Fibroblast of peridontal ligament (primary cell): ENCODE results near the gene H6PD.
A peak's percentile ranks its signal among the peaks of the same experiment; 100 is the strongest.

Experiments used
- DNase-seq: peaks from one replicate; pipeline ENCODE4 v3.0.0-alpha.2; 2010; ENCODE audit errors: extremely low read depth

Gene H6PD, protein sequence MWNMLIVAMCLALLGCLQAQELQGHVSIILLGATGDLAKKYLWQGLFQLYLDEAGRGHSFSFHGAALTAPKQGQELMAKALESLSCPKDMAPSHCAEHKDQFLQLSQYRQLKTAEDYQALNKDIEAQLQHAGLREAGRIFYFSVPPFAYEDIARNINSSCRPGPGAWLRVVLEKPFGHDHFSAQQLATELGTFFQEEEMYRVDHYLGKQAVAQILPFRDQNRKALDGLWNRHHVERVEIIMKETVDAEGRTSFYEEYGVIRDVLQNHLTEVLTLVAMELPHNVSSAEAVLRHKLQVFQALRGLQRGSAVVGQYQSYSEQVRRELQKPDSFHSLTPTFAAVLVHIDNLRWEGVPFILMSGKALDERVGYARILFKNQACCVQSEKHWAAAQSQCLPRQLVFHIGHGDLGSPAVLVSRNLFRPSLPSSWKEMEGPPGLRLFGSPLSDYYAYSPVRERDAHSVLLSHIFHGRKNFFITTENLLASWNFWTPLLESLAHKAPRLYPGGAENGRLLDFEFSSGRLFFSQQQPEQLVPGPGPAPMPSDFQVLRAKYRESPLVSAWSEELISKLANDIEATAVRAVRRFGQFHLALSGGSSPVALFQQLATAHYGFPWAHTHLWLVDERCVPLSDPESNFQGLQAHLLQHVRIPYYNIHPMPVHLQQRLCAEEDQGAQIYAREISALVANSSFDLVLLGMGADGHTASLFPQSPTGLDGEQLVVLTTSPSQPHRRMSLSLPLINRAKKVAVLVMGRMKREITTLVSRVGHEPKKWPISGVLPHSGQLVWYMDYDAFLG

DNA sequence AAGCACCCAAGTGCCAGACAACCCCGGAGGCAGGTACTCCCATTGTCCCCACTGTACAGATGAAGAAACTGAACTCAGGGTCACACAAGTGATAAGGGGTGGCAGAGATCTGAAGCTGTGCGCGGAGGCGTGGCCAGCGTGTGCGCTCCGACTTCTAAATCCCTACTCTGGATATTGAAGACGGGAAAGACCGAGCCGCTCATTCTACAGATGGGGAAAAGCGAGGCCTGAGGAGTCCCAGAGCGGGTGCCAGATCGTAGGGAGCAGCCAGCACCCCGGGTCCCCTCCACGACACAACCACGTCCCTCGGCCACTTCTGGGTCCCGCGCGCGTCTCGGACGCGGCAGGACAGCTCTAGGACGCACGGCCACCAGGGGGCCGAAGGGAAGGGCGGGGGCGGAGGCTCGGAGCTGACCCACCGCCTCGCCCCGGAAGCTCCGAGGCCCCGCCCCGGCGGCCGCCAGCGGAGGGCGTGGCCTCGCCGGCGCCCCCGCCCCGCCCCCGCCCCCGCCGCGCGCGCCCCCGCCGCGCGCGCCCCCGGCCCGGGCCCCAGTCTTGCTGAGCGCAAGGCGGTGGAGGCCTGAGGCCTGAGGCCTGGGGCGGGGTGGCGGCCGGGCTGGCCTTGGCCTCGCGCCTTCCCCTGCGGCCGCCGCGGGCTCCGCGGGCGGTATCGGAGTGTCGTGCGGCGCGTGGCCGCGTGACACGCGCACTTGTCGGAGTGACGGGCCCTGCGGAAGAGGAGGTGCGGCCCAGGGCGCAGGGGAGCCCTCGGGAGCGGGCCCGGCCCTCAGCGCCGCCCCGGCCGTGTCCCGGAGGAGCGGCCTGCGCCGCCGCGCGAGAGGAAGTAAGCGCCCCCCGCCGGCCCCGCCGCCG lies at the start of gene H6PD:
H6PD (plus strand) TSS at position 552 of the 873 bp plus-strand sequence. CDS start 10,161 bp downstream, outside the sequence.
- DNase-seq, result peak; percentile 66

GRCh38 chr1:9186082-9186859 lies 48.3 kb upstream of the H6PD start:
- peak; percentile 62 for DNase-seq

GRCh38 chr1:9187004-9187403 lies 47.6 kb upstream of the H6PD start:
- DNase-seq, result no peak

DNA sequence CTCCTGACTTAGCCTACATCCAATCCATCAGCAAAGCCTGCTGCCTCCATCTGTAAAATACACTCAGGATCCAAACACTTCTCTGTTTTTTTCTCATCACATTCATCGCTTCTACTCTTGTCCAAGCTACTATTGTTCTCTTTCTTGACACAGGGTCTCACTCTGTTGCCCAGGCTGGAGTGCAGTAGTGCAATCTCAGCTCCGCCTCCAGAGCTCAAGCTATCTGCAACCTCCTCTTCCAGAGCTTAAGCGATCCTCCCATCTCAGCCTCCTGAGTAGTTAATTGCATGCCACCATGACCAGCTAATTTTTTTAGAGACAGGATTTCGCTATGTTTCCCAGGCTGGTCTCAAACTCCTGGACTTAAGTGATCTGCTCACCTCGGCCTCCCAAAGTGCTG lies 44.3 kb upstream of the H6PD start:
- no peak for DNase-seq

- no peak for DNase-seq
Measured at GRCh38 chr1:9191231-9191630, 43.3 kb upstream of the H6PD start.

DNA sequence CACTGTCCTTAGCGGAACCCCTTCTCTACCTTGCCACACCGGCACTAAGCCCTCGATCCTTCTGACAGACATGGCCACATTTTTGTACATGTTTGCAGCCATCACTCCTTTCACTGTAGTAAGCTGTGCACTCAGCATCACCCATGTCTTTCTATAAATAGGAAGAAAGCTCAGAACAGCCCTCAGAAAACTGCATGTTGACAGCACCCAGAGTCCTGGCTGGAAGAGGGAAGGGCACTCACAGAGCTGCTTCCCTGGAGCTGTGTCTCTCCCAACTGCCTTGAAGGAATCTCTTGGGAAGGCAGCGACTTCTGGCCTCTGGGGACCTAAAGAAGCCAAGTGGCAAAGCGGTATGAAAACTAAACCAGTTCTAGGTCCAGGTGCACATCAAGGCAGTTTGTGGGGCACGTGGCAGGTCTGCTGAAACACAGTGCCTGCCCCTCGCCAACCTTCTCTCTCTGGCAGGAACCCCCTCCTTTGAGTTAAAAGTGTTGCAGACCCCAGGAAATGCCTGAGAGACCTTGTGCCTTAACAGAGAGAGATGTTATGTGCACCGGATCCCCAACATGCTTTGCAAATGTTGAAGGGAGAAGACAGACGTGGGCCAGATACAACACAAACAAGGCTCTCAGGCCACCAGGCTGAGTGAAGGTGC lies 41.9 kb upstream of the H6PD start:
- no peak for DNase-seq

- peak; percentile 64 for DNase-seq
Measured at GRCh38 chr1:9193233-9193625, 41.3 kb upstream of the H6PD start.

DNA sequence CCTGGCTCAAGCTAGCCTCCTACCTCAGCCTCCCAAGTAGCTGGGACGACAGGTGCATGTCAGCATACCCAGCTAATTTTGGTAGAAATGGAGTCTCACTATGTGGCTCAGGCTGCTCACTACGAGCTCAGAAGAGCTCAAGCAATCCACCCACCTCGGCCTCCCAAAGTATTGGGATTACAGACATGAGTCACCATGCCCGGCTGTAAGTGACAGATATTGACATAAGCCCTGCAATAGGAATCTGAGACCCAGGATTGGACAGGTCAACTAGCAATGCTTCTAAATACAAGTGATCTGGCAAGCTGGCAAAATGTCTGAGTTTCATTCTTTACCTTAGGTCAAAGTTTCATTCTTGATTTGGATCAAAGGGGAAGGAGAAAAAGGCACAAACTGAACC lies 40.5 kb upstream of the H6PD start:
- no peak for DNase-seq

GRCh38 chr1:9195651-9196050 lies 38.9 kb upstream of the H6PD start:
- DNase-seq, result no peak

- DNase-seq, result peak; percentile 94
Measured at GRCh38 chr1:9196129-9197040, 38.2 kb upstream of the H6PD start.

- DNase-seq, result no peak
Measured at GRCh38 chr1:9197186-9198099, 37.1 kb upstream of the H6PD start.

GRCh38 chr1:9198538-9199361 lies 35.8 kb upstream of the H6PD start:
- DNase-seq, result peak; percentile 43

- peak; percentile 38 for DNase-seq
Measured at GRCh38 chr1:9200441-9200840, 34.1 kb upstream of the H6PD start.

DNA sequence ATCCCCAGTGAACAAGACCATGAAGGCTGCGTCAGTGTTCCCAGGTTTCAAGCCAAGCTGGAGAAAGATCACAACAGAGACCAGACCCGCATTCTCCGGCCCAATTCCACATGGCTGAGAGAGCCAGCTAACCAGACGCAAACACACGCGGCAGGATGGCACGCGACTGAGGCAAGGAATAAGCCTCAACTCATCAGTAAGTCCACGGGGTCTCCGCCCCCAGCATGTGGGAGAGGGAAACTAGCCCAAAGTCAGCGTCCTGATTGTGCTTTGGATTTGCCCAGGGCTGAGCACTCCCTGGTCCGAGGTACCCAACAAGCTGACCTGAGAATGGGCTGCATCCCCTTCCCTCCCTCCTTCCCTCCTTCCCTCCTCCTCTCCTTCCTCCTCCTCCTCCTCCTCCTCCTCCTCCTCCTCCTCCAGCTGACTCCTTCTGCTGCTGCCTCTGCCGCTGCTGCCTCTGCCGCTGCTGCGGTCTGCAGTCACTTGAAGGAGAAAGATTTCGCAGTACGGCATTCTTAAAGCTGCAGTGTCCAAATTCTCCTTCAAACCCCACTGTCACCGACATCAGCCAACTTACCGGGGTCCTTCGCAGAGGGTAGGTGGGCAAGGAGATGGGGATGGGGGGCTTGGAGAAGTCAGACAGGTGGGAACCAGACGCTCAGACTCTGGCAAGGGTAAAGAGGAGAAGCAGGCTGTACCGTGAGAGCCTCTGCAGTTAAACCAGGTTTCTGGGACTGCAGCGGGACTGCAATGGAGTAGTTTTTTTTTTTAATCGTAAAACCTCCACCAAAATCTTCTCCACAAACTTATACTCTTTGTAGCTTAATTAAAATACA lies 33.0 kb upstream of the H6PD start:
- peak; percentile 90 for DNase-seq

DNA sequence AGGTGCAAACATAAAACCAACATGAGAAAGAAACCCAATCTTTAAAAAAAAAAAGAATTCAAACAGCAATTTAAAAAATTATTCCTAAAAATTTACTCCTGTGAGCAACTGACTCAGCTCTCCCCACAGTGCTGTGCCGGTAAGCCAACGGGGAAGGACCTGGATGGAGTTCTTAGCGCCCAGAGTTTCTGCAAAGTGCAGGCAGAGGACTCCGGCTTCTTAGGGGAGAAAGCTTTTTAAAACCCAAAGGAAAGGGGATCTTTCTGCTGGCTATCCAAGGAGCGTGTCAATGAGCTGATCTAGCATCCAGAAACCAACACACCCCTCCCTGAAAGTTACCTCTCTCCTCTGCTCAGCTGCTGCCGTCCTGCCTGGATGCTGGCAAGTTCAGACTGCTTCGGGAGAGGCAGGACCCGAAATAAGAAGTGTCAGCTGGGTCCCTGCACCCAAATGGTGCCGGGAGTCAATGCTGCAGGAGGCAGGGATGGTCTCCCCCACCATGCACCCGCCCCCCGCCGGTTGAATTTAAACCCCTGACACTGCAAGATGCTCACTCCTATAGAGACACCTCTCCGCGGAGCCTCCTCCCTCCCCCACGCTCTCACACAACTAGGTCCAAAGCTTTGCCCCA lies 32.2 kb upstream of the H6PD start:
- DNase-seq, result no peak

DNA sequence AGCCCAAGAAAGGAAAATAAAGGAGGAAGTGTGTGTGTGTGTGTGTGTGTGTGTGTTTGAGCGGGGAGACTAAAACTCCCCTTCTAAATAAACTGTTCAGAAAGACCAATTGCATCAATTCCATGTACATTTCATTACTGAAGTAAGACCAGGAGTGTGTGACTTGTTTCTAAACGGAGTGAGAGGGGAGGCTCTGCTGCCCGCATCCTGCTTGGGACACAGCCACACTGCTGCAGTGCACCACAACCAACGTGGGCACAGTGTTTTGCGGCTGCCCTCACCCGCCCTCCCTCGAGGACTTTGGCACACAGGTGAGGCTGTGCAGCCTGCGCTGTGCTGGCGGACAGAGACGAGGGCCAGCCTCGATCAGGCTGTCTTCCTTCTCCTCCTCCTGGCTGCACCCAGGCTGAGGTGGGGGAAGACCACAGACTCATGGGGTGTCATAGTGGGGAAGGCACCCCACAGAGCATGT lies 31.0 kb upstream of the H6PD start:
- no peak for DNase-seq
